Fibroblast of lung (primary cell): ENCODE data around the gene TSPAN33. TPM values are rescaled to one million over a fixed set of nuclear protein-coding genes. Genes with fewer than 3 reads are reported as not detected.

Source experiments
- DNase-seq, 2 donors: peaks; one replicate each; pipeline versions ENCODE4 v3.0.0 to v3.0.0-alpha.2; 2010; ENCODE audit warnings: low read depth in 2 of 2
- H2AFZ ChIP-seq: 2 replicates; pipeline ENCODE4 v1.5.1; 2012; ENCODE audit warnings: low read length, control low read depth, inconsistent platforms
- H3K27ac ChIP-seq: 2 replicates; pipeline ENCODE4 v1.5.1; 2011; ENCODE audit warnings: low read length, control low read depth; ENCODE audit not compliant: insufficient read depth
- H3K27me3 ChIP-seq: 2 replicates; pipeline ENCODE4 v1.5.1; 2011; ENCODE audit warnings: mild to moderate bottlenecking, low read length; ENCODE audit not compliant: control insufficient read depth, insufficient read depth
- H3K36me3 ChIP-seq: 2 replicates; pipeline ENCODE4 v1.5.1; 2011; ENCODE audit warnings: low read length; ENCODE audit not compliant: control insufficient read depth, insufficient read depth
- H3K4me1 ChIP-seq: 2 replicates; pipeline ENCODE4 v1.5.1; 2011; ENCODE audit warnings: low read length; ENCODE audit not compliant: control insufficient read depth, insufficient read depth; ENCODE audit errors: extremely low read depth
- H3K4me2 ChIP-seq: 2 replicates; pipeline ENCODE4 v1.5.1; 2011; ENCODE audit warnings: low read length, control low read depth; ENCODE audit not compliant: insufficient read depth; ENCODE audit errors: extremely low read depth
- H3K4me3 ChIP-seq, 4 experiments: fragments of 200-600 bp in 1 of 4; sonication (generic) in 1 of 4; replicated peaks in 1 of 4; 2 replicates each; pipeline ENCODE4 v1.5.1; 2011 to 2016; ENCODE audit warnings: low read length in 4 of 4, low read depth in 3 of 4, mild to moderate bottlenecking in 3 of 4, control low read depth in 2 of 4, inconsistent platforms in 1 of 4, mixed read lengths in 1 of 4; ENCODE audit not compliant: insufficient read depth in 1 of 4; ENCODE audit errors: control extremely low read depth in 1 of 4
- H3K79me2 ChIP-seq: 2 replicates; pipeline ENCODE4 v1.5.1; 2012; ENCODE audit warnings: mild to moderate bottlenecking, low read length, inconsistent platforms; ENCODE audit not compliant: control insufficient read depth, insufficient read depth
- H3K9ac ChIP-seq: 2 replicates; pipeline ENCODE4 v1.5.1; 2011; ENCODE audit warnings: mild to moderate bottlenecking, low read length, control low read depth; ENCODE audit not compliant: insufficient read depth
- H3K9me3 ChIP-seq: 2 replicates; pipeline ENCODE4 v1.5.1; 2012; ENCODE audit warnings: low read depth, low read length; ENCODE audit not compliant: control insufficient read depth, insufficient read depth
- H4K20me1 ChIP-seq: 2 replicates; pipeline ENCODE4 v1.5.1; 2011; ENCODE audit warnings: low read length; ENCODE audit not compliant: control insufficient read depth, insufficient read depth; ENCODE audit errors: extremely low read depth
- CTCF ChIP-seq, 2 donors: IDR thresholded peaks in 1 of 2; conservative IDR thresholded peaks in 1 of 2; 1 replicate in 1 of 2; 2 replicates in 1 of 2; pipeline ENCODE4 v1.5.1; 2011 to 2012; ENCODE audit warnings: low read length in 2 of 2, control low read depth in 1 of 2, inconsistent platforms in 1 of 2, low read depth in 1 of 2, mild to moderate bottlenecking in 1 of 2
- EZH2 ChIP-seq: IDR thresholded peaks from 2 replicates; pipeline ENCODE4 v1.5.1; 2012; ENCODE audit warnings: low read length, control low read depth, mild to moderate bottlenecking; ENCODE audit errors: missing control alignments
- polyA plus RNA-seq, 2 donors: library from polyadenylated mRNA; depleted of rRNA in 1 of 2; stranded (reverse) in 1 of 2; unstranded in 1 of 2; fragments of >200 nt; gene quantifications; 2 replicates each; pipeline ENCODE4 v1.2.1, GENCODE V29; 2011 to 2012; ENCODE audit warnings: missing spikeins in 1 of 2
- total RNA-seq: library from RNA; depleted of rRNA; stranded (reverse); fragments of >200 nt; gene quantifications from 2 replicates; pipeline ENCODE4 v1.2.1, GENCODE V29; 2014

TSPAN33 gene
- total and polyA plus RNA-seq, 2 donors (not counting 1 experiment from before 2014, with no cell fraction given) = 0.17 to 0.36 TPM

- Histone ChIP-seq H3K9me3 (no peaks in the 10 kb centered on the region), H3K4me1 (no peaks in the 10 kb centered on the region), H2AFZ (no peak overlapping the region), H3K27ac (no peak overlapping the region), H3K4me3 (peak overlapping the region; percentile 34 to 64 (median 53)), H4K20me1 (no peaks in the 10 kb centered on the region), H3K9ac (no peak overlapping the region), H3K27me3 (peaks cover 14% of the 10 kb centered on the region), H3K4me2 (peak overlapping the region; percentile 69), H3K79me2 (no peaks in the 10 kb centered on the region), H3K36me3 (no peaks in the 10 kb centered on the region)
- TF ChIP-seq CTCF (conservative IDR thresholded peaks at IDR 0.05 in 1 of 2, IDR thresholded peaks at IDR 0.05 in 1 of 2; ENCODE audit: low read depth in 1 of 2, low read length in 2 of 2) = no peak
- TF ChIP-seq EZH2 = no peak
- no peak for DNase-seq
Measured at GRCh38 chr7:129187681-129188371, 43.3 kb downstream of the TSPAN33 start.

GRCh38 chr7:129188372-129188891, 43.9 kb downstream of the TSPAN33 start, which contains the start of gene SMO:
TSS of gene SMO (plus strand) at chr7:129188633. CDS start at chr7:129189152, 519 bp downstream.
- H4K20me1 ChIP-seq = no peaks in the 10 kb centered on the region
- peak within 1 kb of the TSS; percentile 84 for H3K4me2 ChIP-seq
- peaks cover 14% of the 10 kb centered on the region for H3K27me3 ChIP-seq
- H3K9ac ChIP-seq = peak within 1 kb of the TSS; percentile 52
- no peaks in the 10 kb centered on the region for H3K79me2 ChIP-seq
- H2AFZ ChIP-seq = peak within 1 kb of the TSS; percentile 43
- H3K9me3 ChIP-seq = no peaks in the 10 kb centered on the region
- H3K4me3 ChIP-seq = peak within 1 kb of the TSS; percentile 51 to 75 (median 64)
- no peaks in the 10 kb centered on the region for H3K36me3 ChIP-seq
- DNase-seq = peak; percentile 42 to 67
- TF ChIP-seq EZH2 (no peak), CTCF (conservative IDR thresholded peaks at IDR 0.05 in 1 of 2, IDR thresholded peaks at IDR 0.05 in 1 of 2; ENCODE audit: low read depth in 1 of 2, low read length in 2 of 2) (no peak)
- H3K27ac ChIP-seq = no peak within 1 kb of the TSS
- H3K4me1 ChIP-seq = no peaks in the 10 kb centered on the region

GRCh38 chr7:129188892-129189660, 44.6 kb downstream of the TSPAN33 start:
- Histone ChIP-seq H3K36me3 (no peaks in the 10 kb centered on the region), H3K79me2 (no peaks in the 10 kb centered on the region), H4K20me1 (no peaks in the 10 kb centered on the region), H3K27ac (no peak overlapping the region), H2AFZ (peak overlapping the region; percentile 43), H3K4me2 (peak overlapping the region; percentile 84), H3K27me3 (peaks cover 14% of the 10 kb centered on the region), H3K4me1 (no peaks in the 10 kb centered on the region), H3K4me3 (peak overlapping the region; percentile 51 to 75 (median 64)), H3K9me3 (no peaks in the 10 kb centered on the region), H3K9ac (peak overlapping the region; percentile 52)
- DNase-seq = peak; percentile 24 to 47
- TF ChIP-seq CTCF (conservative IDR thresholded peaks at IDR 0.05 in 1 of 2, IDR thresholded peaks at IDR 0.05 in 1 of 2; ENCODE audit: low read depth in 1 of 2, low read length in 2 of 2) (no peak), EZH2 (peak; percentile 63)
